Esophagus squamous epithelium (tissue), 5 donors: ENCODE measurements around the gene MOGAT1. TPM values are rescaled to one million over a fixed set of nuclear protein-coding genes. Genes with fewer than 3 reads are reported as not detected.

Experiments
- DNase-seq: peaks from one replicate; lab custom pipeline; 2025; lab: John Stamatoyannopoulos, UW
- H3K27ac ChIP-seq, 4 donors: fragments of 200-600 bp; sonication (generic); one replicate each; pipeline ENCODE4 v1.5.1; 2016 to 2019; ENCODE audit warnings: mild to moderate bottlenecking in 1 of 4
- H3K27me3 ChIP-seq, 4 donors: fragments of 200-600 bp; sonication (generic); 1 replicate in 3 of 4; 2 replicates in 1 of 4; pipeline versions ENCODE4 v1.5.1 to v1.6.0; 2017 to 2021; ENCODE audit warnings: antibody characterized with exemption in 1 of 4
- H3K36me3 ChIP-seq, 3 donors: fragments of 200-600 bp; sonication (generic); one replicate each; pipeline ENCODE4 v1.5.1; 2016 to 2019
- H3K4me1 ChIP-seq, 3 donors: fragments of 200-600 bp; sonication (generic); one replicate each; pipeline ENCODE4 v1.5.1; 2017 to 2019
- H3K4me3 ChIP-seq, 4 donors: fragments of 200-600 bp; sonication (generic); 1 replicate in 3 of 4; 2 replicates in 1 of 4; pipeline ENCODE4 v1.5.1; 2016 to 2019; ENCODE audit warnings: mild to moderate bottlenecking in 2 of 4, moderate library complexity in 1 of 4
- H3K9me3 ChIP-seq, 3 donors: fragments of 200-600 bp; sonication (generic); one replicate each; pipeline ENCODE4 v1.5.1; 2016 to 2019
- POLR2A ChIP-seq, 4 donors: fragments of 450-650 bp; IDR thresholded peaks; one replicate each; pipeline ENCODE4 v1.6.1; 2017; ENCODE audit warnings: antibody characterized with exemption in 4 of 4, mild to moderate bottlenecking in 4 of 4, moderate library complexity in 3 of 4
- WGBS, 2 donors: methylation state at CpG; one replicate each; pipeline ENCODE4 v1.1.5; 2018; 5-methylcytosine and 5-hydroxymethylcytosine counted together
- intact Hi-C: fragments of 100-400 bp; cut with DNase I; formaldehyde crosslinking; loops from one replicate; pipeline ENCODE4 v1.15.0; 2022
- total RNA-seq, 4 donors: library from RNA; depleted of rRNA; stranded (reverse); fragments of >200 nt; gene quantifications; one replicate each; pipeline ENCODE4 v1.1.0, GENCODE V29; 2016
- TF ChIP-seq, protein P1 (sequence below), 6 experiments: fragments of 450-650 bp in 4 of 6; fragments of 200-600 bp in 2 of 6; sonication (generic) in 2 of 6; IDR thresholded peaks; one replicate each; pipeline ENCODE4 v1.5.1; 2016 to 2019; ENCODE audit warnings: antibody characterized with exemption in 6 of 6, mild to moderate bottlenecking in 4 of 6, moderate library complexity in 4 of 6
- donor health status: DM: yes; HTN: yes; CAD: no.

MOGAT1 gene
- total RNA-seq, 4 donors from 2014 or later = not detected

DNA sequence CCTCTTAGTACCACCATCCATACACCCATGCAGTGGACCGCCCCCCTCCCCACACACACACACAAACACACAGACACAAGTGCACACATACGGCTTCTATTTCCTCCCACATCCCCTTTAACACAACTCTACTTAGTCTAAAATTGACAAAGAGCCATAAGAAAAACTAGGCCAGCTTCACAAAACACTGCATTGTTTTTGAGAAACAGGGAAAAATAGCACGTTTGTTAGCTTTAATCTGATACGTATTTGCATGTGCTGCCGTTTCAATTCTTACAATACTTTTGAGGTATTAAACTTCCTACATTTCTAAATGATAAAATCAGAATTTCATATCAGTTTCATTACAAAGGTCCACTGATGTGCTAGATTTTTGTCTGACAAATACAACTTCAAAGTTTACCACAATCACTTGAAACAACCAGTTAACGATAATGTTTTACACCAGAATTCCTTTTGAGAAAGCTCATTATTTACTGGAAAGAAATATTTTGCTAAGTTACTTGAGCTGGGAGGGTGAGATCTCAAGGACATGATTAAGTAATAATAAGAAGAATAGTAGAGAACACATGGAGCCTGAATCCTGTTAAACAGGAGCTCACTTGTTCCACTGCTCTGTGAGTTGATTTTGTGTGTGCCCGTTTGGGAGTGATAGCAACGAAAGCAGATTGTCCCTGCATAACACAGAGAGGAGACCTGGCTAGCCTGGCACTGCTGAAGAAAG is 74.5 kb downstream of the MOGAT1 start:
- no peak overlapping the region for H3K4me3 ChIP-seq
- DNase-seq = no peak
- peak overlapping the region in 1 of 4 donors; percentile 7 for H3K27ac ChIP-seq
- no peaks in the 10 kb centered on the region for H3K36me3 ChIP-seq
- H3K9me3 ChIP-seq = no peaks in the 10 kb centered on the region
- TF ChIP-seq POLR2A (IDR thresholded peaks at IDR 0.05) = no peak
- TF ChIP-seq, protein P1, sequence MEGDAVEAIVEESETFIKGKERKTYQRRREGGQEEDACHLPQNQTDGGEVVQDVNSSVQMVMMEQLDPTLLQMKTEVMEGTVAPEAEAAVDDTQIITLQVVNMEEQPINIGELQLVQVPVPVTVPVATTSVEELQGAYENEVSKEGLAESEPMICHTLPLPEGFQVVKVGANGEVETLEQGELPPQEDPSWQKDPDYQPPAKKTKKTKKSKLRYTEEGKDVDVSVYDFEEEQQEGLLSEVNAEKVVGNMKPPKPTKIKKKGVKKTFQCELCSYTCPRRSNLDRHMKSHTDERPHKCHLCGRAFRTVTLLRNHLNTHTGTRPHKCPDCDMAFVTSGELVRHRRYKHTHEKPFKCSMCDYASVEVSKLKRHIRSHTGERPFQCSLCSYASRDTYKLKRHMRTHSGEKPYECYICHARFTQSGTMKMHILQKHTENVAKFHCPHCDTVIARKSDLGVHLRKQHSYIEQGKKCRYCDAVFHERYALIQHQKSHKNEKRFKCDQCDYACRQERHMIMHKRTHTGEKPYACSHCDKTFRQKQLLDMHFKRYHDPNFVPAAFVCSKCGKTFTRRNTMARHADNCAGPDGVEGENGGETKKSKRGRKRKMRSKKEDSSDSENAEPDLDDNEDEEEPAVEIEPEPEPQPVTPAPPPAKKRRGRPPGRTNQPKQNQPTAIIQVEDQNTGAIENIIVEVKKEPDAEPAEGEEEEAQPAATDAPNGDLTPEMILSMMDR (IDR thresholded peaks at IDR 0.05) = no peak
- intact Hi-C loops = no loop called here
- H3K27me3 ChIP-seq = no peaks in the 10 kb centered on the region
- 57 to 71% methylated on average over 6 to 8 of the region's 8 CpGs for WGBS, 2 donors
- H3K4me1 ChIP-seq = no peaks in the 10 kb centered on the region

DNA sequence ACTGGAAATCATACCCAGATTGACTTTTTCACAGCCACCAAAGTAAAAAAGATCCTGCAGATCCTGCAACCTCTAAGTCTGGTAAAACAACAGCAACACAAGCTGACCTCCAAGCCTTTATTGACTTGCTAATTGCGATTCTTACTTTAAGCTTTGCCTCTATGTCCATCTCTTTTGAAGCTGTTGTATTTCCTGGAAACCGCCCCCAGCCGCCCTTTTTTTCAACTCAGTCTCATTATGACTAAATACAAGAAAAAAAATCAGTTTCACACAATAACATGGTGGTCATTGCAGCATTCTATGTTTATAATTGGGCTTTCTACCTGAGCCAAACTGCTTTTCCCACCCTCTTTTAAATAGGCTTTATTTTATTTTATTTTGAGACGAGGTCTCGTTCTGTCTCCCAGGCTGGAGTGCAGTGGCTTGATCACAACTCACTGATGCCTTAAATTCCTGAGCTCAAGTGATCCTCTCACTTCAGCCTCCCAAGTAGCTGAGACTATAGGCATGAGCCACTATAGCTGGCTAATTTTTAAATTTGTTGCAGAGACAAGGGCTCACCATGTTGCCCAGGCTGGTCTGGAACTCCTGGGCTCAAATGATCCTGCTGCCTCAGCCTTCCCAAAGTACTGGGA is 76.2 kb downstream of the MOGAT1 start:
- Histone ChIP-seq H3K36me3 (no peaks in the 10 kb centered on the region), H3K9me3 (no peaks in the 10 kb centered on the region), H3K27ac (no peak overlapping the region), H3K4me1 (peaks cover 0 to 6% (median 0%) of the 10 kb centered on the region in 3 donors), H3K27me3 (no peaks in the 10 kb centered on the region), H3K4me3 (no peak overlapping the region)
- TF ChIP-seq, protein P1 (IDR thresholded peaks at IDR 0.05) = no peak
- no peak for TF ChIP-seq POLR2A (IDR thresholded peaks at IDR 0.05)
- WGBS, 2 donors = 78 to 86% methylated on average over 5 of the region's 5 CpGs
- intact Hi-C loops = no loop called here
- no peak for DNase-seq

DNA sequence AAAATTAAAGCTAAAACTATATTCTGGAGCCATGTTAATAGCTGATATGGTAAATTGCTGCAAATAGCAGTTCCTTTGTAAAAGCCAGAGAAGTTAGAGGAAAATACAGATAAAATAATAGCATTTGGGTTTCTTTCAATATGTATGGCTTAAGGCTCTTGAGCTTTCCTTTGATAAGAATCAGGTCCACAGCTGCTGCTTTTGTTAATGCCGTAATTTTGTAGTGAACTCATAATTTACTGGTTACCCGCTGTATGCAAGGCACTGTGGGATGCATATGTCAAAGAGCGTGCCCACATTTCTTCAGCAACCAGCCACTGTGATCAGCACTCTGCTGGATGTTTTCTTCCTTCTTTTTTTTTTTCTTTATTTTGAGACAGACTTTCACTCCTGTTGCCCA is 79.1 kb downstream of the MOGAT1 start:
- Histone ChIP-seq H3K36me3 (no peaks in the 10 kb centered on the region), H3K27ac (no peak overlapping the region), H3K27me3 (no peaks in the 10 kb centered on the region), H3K9me3 (no peaks in the 10 kb centered on the region), H3K4me3 (no peak overlapping the region), H3K4me1 (peaks cover 0 to 22% (median 4%) of the 10 kb centered on the region in 3 donors)
- TF ChIP-seq POLR2A (IDR thresholded peaks at IDR 0.05) = no peak
- DNase-seq = no peak
- intact Hi-C loops = no loop called here
- 72 to 95% methylated on average over 3 of the region's 3 CpGs for WGBS, 2 donors

DNA sequence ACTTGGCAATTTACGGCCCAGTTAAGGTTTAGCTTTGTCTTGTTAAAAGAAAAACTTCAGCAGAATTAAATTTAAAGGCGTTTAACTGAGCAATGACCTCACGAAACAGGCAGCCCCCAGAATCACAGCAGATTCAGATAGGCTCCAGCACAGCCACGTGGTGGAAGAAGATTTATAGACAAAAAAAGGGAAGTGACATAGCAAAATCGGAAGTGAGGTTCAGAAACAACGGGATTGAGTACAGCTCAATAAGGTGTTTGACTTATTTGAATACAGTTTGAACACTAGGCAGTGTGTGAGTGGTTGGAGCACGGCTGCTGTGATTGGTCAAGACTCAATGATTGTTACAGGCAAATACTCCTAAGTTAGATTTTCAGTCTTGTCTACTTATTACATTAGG is 79.8 kb downstream of the MOGAT1 start:
- H3K27ac ChIP-seq = no peak overlapping the region
- H3K27me3 ChIP-seq = no peaks in the 10 kb centered on the region
- TF ChIP-seq POLR2A (IDR thresholded peaks at IDR 0.05) = no peak
- TF ChIP-seq, protein P1 (IDR thresholded peaks at IDR 0.05) = no peak
- DNase-seq = no peak
- no peak overlapping the region for H3K4me3 ChIP-seq
- 74 to 77% methylated on average over 7 of the region's 7 CpGs for WGBS, 2 donors
- intact Hi-C loops = no loop called here
- no peaks in the 10 kb centered on the region for H3K36me3 ChIP-seq
- no peaks in the 10 kb centered on the region for H3K9me3 ChIP-seq
- H3K4me1 ChIP-seq = peaks cover 0 to 22% (median 4%) of the 10 kb centered on the region in 3 donors

DNA sequence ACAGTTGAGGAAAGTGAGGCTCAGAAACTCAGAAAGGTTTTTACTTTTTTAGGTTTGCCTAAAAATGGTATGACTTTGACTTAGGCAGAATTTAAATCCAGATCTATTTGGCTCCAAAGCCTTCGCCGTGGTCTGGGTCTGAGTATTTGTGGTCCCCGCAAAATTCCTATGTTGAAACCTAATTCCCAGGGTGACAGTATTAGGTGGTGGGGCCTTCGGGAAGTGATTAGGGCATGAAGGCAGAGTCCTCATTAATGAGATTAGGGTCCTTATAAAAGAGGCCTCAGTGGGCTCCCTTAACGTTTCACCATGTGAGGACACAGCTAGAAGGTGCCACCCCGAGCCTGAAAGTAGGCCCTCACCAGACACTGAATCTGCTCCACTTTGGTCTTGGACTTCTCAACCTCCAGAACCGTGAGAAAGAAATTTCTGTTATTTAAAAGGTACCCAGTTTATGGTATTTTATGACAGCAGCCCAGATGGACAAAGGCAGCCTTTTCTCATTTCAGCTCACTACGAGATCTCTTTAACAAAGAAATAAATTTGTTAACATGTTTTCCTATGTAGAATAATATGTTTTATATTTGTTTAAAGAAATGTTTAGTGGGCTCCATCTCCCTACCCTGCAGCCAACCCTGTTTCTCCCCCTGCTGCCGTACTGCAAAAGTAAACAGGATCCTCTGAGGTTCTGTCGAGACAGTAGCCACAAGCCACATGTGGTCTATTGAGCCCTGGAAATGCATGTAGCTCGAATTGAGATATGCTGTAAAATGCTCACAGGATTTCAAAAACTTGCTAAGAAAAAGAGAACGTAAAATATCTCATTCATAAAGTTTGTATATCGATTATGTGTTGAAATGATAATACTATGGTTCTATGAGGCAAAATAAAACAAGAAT is 80.6 kb downstream of the MOGAT1 start:
- no peak overlapping the region for H3K4me3 ChIP-seq
- no peaks in the 10 kb centered on the region for H3K27me3 ChIP-seq
- H3K9me3 ChIP-seq = no peaks in the 10 kb centered on the region
- TF ChIP-seq, protein P1 (IDR thresholded peaks at IDR 0.05) = no peak
- no peak for TF ChIP-seq POLR2A (IDR thresholded peaks at IDR 0.05)
- H3K4me1 ChIP-seq = peaks cover 0 to 22% (median 4%) of the 10 kb centered on the region in 3 donors
- peak overlapping the region in 3 of 4 donors; percentile 14 to 66 (median 54) for H3K27ac ChIP-seq
- no peak for DNase-seq
- intact Hi-C loops = no loop called here
- WGBS, 2 donors = 74 to 81% methylated on average over 13 of the region's 13 CpGs
- no peaks in the 10 kb centered on the region for H3K36me3 ChIP-seq
